CD4-positive, alpha-beta T cell (primary cell): ENCODE data around the gene HPD. TPM values are rescaled to one million over a fixed set of nuclear protein-coding genes. Genes with fewer than 3 reads are reported as not detected.

Experiments used
- ATAC-seq: fragments of 200-7000 bp; cut with Tn5 transposase; one replicate; pipeline ENCODE4 v1.10.0; 2022; ENCODE audit warnings: mild to moderate bottlenecking; ENCODE audit not compliant: poor library complexity
- CTCF ChIA-PET: fragments of 350-600 bp; sonication (Branson Sonifier 250); formaldehyde crosslinking; loops from one replicate; lab custom pipeline; 2021; ENCODE audit warnings: antibody characterized with exemption, inconsistent platforms; lab: Charles Lee
- POLR2A ChIA-PET: fragments of 350-600 bp; sonication (Branson Sonifier 250); formaldehyde crosslinking; loops from one replicate; lab custom pipeline; 2021; ENCODE audit warnings: antibody characterized with exemption, inconsistent platforms; lab: Charles Lee
- DNase-seq, 14 experiments: peaks; one replicate each; pipeline ENCODE4 v3.0.0-alpha.2; 2013 to 2020; ENCODE audit warnings: mixed read lengths in 2 of 14
- H3K27ac ChIP-seq, 2 donors: one replicate each; pipeline versions ENCODE4 v1.5.1 to v1.7.0; 2013; ENCODE audit warnings: low read length in 2 of 2, low read depth in 1 of 2, mild to moderate bottlenecking in 1 of 2
- H3K27me3 ChIP-seq, 2 experiments: 1 replicate in 1 of 2; 2 replicates in 1 of 2; pipeline versions ENCODE4 v1.6.1 to v1.7.0; 2013; ENCODE audit warnings: low read length in 2 of 2, control low read depth in 1 of 2, mild to moderate bottlenecking in 1 of 2, moderate library complexity in 1 of 2; ENCODE audit not compliant: insufficient read depth in 2 of 2, control insufficient read depth in 1 of 2
- H3K36me3 ChIP-seq: one replicate; pipeline ENCODE4 v1.6.1; 2013; ENCODE audit warnings: low read length, control low read depth; ENCODE audit not compliant: insufficient read depth
- H3K4me1 ChIP-seq: one replicate; pipeline ENCODE4 v1.6.1; 2013; ENCODE audit warnings: low read length, control low read depth; ENCODE audit not compliant: insufficient read depth
- H3K4me3 ChIP-seq: one replicate; pipeline ENCODE4 v1.5.1; 2013; ENCODE audit warnings: mild to moderate bottlenecking, low read length, moderate library complexity
- H3K9me3 ChIP-seq, 2 experiments: 1 replicate in 1 of 2; 2 replicates in 1 of 2; pipeline versions ENCODE4 v1.6.1 to v1.7.0; 2013; ENCODE audit warnings: low read length in 2 of 2, mild to moderate bottlenecking in 2 of 2, control low read depth in 1 of 2, moderate library complexity in 1 of 2; ENCODE audit not compliant: control insufficient read depth in 1 of 2, insufficient read depth in 1 of 2
- H3K27ac Mint-ChIP-seq: one replicate; pipeline ENCODE4 v1.8.0; 2020; ENCODE audit warnings: mixed read lengths
- H3K27me3 Mint-ChIP-seq: one replicate; pipeline ENCODE4 v1.8.0; 2021; ENCODE audit warnings: mixed read lengths
- H3K36me3 Mint-ChIP-seq: one replicate; pipeline ENCODE4 v1.8.0; 2021; ENCODE audit warnings: low read depth, mixed read lengths
- H3K4me1 Mint-ChIP-seq: one replicate; pipeline ENCODE4 v1.8.0; 2021; ENCODE audit warnings: low read depth, mixed read lengths
- H3K4me3 Mint-ChIP-seq: one replicate; pipeline ENCODE4 v1.8.0; 2020; ENCODE audit warnings: mild to moderate bottlenecking, mixed read lengths
- H3K9me3 Mint-ChIP-seq: one replicate; pipeline ENCODE4 v1.8.0; 2020; ENCODE audit warnings: mixed read lengths
- intact Hi-C, 2 experiments: fragments of 100-400 bp; cut with DNase I in 1 of 2; cut with micrococcal nuclease in 1 of 2; formaldehyde crosslinking; loops; one replicate each; pipeline versions ENCODE4 v1.15.1 to v1.9.0; 2023 to 2025; cut with DNase I, micrococcal nuclease
- total RNA-seq, 174 experiments: library from RNA in 2 of 174; stranded (reverse) in 2 of 174; gene quantifications; one replicate each; pipeline ENCODE4 v1.2.3 and lab custom pipeline; 2021 to 2026
- TF ChIP-seq, protein P1 (sequence below): fragments of 200-600 bp; IDR thresholded peaks from one replicate; pipeline ENCODE4 v1.8.0; 2022; ENCODE audit warnings: antibody characterized with exemption, mild to moderate bottlenecking

HPD gene
- total RNA-seq, 2 experiments from 2014 or later = not detected

DNA sequence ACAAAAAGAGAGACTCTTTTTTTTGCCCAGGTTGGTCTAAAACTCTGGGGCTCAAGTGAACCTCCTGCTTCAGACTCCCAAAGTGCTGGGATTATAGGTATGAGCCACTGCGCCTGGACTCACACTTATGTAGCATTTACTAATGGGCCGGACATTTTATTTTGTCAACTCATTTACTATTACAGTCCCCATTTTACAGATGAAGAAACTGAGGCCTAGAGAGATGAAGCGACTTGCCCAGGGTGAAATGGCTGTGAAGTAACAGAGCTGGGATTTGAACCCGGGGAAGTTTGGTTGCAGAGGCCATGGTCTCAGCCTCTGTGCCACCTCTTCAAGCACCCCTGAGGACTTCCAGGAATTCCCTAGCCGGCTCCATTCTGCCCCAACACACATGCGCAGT, 9.4 kb downstream of the HPD start:
- DNase-seq (no peak), ATAC-seq (no peak)
- Mint-ChIP-seq H3K27ac (no peak overlapping the region), H3K4me1 (no peaks in the 10 kb centered on the region), H3K4me3 (no peak overlapping the region), H3K9me3 (no peaks in the 10 kb centered on the region), H3K36me3 (no peaks in the 10 kb centered on the region), H3K27me3 (no peaks in the 10 kb centered on the region)
- TF ChIP-seq, protein P1, sequence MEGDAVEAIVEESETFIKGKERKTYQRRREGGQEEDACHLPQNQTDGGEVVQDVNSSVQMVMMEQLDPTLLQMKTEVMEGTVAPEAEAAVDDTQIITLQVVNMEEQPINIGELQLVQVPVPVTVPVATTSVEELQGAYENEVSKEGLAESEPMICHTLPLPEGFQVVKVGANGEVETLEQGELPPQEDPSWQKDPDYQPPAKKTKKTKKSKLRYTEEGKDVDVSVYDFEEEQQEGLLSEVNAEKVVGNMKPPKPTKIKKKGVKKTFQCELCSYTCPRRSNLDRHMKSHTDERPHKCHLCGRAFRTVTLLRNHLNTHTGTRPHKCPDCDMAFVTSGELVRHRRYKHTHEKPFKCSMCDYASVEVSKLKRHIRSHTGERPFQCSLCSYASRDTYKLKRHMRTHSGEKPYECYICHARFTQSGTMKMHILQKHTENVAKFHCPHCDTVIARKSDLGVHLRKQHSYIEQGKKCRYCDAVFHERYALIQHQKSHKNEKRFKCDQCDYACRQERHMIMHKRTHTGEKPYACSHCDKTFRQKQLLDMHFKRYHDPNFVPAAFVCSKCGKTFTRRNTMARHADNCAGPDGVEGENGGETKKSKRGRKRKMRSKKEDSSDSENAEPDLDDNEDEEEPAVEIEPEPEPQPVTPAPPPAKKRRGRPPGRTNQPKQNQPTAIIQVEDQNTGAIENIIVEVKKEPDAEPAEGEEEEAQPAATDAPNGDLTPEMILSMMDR = no peak
- CTCF ChIA-PET = no interaction called here
- no peaks in the 10 kb centered on the region for H3K36me3 ChIP-seq
- no peaks in the 10 kb centered on the region for H3K27me3 ChIP-seq
- intact Hi-C loops = no loop called here
- POLR2A ChIA-PET = no interaction called here
- H3K4me3 ChIP-seq = no peak overlapping the region
- no peak overlapping the region for H3K27ac ChIP-seq
- H3K4me1 ChIP-seq = no peaks in the 10 kb centered on the region
- no peaks in the 10 kb centered on the region for H3K9me3 ChIP-seq

DNA sequence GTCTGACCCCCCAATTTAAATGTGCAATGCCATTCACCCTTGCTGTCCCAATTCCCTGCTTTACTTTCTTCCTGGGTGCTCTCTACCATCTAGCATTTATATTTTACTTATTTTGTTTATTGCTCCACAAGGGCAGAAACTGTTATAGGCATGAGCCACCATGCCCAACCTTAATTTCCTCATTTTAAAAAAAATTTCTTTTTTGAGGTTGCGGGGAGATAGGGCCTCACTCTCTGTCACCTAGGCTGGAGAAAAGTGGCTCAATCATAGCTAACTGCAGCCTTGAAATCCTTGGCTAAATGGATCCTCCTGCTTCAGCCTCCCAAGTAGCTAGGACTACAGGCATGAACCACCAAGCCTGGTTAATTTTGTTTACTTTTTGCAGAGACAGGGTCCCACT, 13.0 kb downstream of the HPD start:
- Mint-ChIP-seq H3K4me1 (no peaks in the 10 kb centered on the region), H3K36me3 (no peaks in the 10 kb centered on the region), H3K9me3 (no peaks in the 10 kb centered on the region), H3K4me3 (no peak overlapping the region), H3K27me3 (no peaks in the 10 kb centered on the region), H3K27ac (no peak overlapping the region)
- Histone ChIP-seq H3K27ac (no peak overlapping the region), H3K36me3 (no peaks in the 10 kb centered on the region), H3K9me3 (no peaks in the 10 kb centered on the region), H3K4me3 (no peak overlapping the region), H3K4me1 (peaks cover under 1% of the 10 kb centered on the region), H3K27me3 (no peaks in the 10 kb centered on the region)
- TF ChIP-seq, protein P1 = no peak
- ATAC-seq (no peak), DNase-seq (no peak)
- ChIA-PET CTCF (no interaction called here), POLR2A (no interaction called here)
- intact Hi-C loops = no loop called here

DNA sequence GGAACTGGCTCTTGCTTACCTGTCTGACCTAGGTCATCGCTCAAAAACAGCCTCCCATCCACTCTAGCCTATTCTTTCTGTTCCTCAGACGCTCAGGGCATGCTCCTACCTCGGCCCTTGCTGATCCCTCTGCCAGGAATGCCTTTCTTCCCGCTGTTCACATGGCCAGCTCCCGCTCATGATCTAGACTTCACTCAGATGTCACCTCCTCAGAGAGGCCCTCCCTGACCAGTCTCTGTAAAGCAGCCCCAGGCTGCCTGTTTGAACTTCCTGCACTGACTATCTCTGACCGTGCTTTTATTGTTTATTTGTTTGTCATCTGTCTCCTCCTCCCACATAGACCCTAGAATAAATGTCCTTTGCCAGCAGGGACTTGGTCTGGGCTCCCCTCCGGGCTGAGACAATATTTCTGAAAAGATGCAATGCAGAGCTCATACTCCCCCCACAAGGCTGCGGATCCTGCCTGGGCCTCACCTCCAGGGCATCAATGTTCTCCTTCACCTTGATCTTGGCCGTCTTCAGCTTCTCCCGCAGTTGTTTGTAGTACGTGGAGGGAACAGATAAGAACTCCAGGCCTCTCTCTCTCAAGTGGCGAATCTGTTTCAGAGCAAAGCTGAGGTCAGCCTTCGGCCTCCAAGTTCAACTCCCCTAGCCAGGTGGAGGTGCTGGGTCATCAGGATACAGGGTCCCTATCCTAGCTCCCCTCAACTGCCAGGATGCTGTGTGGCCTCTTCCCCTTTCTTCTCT, 15.2 kb downstream of the HPD start:
- H3K9me3 Mint-ChIP-seq = no peaks in the 10 kb centered on the region
- intact Hi-C loops = no loop called here
- H3K27me3 ChIP-seq = no peaks in the 10 kb centered on the region
- H3K4me3 Mint-ChIP-seq = no peak overlapping the region
- DNase-seq (no peak), ATAC-seq (no peak)
- TF ChIP-seq, protein P1 = no peak
- H3K4me1 ChIP-seq = peaks cover 18% of the 10 kb centered on the region
- no peak overlapping the region for H3K27ac Mint-ChIP-seq
- H3K9me3 ChIP-seq = no peaks in the 10 kb centered on the region
- ChIA-PET CTCF (interaction anchor here (0.9 to 1.7 kb wide), 2 partner anchors 45 to 49 kb away, joined by 3 to 4 read pairs; partner anchors contain the start of gene PSMD9), POLR2A (interaction anchor here (0.6 to 1.7 kb wide), 2 partner anchors 9 to 45 kb away, joined by 4 read pairs; partner anchors contain the start of gene PSMD9)
- H3K27me3 Mint-ChIP-seq = no peaks in the 10 kb centered on the region
- no peak overlapping the region for H3K4me3 ChIP-seq
- H3K36me3 Mint-ChIP-seq = no peaks in the 10 kb centered on the region
- H3K4me1 Mint-ChIP-seq = peaks cover 14% of the 10 kb centered on the region
- no peaks in the 10 kb centered on the region for H3K36me3 ChIP-seq
- no peak overlapping the region for H3K27ac ChIP-seq
